CD4-positive, CD25-positive, alpha-beta regulatory T cell (primary cell): Measurements from ENCODE around the gene SNTG2. TPM values are rescaled to one million over a fixed set of nuclear protein-coding genes. Genes with fewer than 3 reads are reported as not detected.
A peak's percentile ranks its signal among the peaks of the same experiment; 100 is the strongest.

ENCODE experiments used
- ATAC-seq, 2 donors: fragments of 150-1000 bp; cut with Tn5 transposase; one replicate each; pipeline ENCODE4 v1.10.0; 2021; ENCODE audit warnings: low read depth in 2 of 2, moderate number of reproducible peaks in 2 of 2, moderate library complexity in 1 of 2
- DNase-seq, 3 donors: peaks; one replicate each; pipeline versions ENCODE4 v3.0.0 to v3.0.0-alpha.2; 2012 to 2022; ENCODE audit warnings: mixed read lengths in 1 of 3
- H3K27ac ChIP-seq: one replicate; pipeline ENCODE4 v1.7.0; 2013; ENCODE audit warnings: mild to moderate bottlenecking, low read length; ENCODE audit not compliant: insufficient read depth, poor library complexity, severe bottlenecking
- H3K27me3 ChIP-seq: one replicate; pipeline ENCODE4 v1.7.0; 2013; ENCODE audit warnings: low read length; ENCODE audit not compliant: control insufficient read depth, insufficient read depth
- H3K36me3 ChIP-seq: one replicate; pipeline ENCODE4 v1.7.0; 2013; ENCODE audit warnings: mild to moderate bottlenecking, low read length, moderate library complexity; ENCODE audit not compliant: control insufficient read depth, insufficient read depth
- H3K4me1 ChIP-seq: 2 replicates; pipeline ENCODE4 v1.7.0; 2013; ENCODE audit warnings: mild to moderate bottlenecking, low read length; ENCODE audit not compliant: insufficient read depth, control insufficient read depth, poor library complexity, severe bottlenecking
- H3K4me3 ChIP-seq: one replicate; pipeline ENCODE4 v1.7.0; 2013; ENCODE audit warnings: low read depth, mild to moderate bottlenecking, low read length, moderate library complexity
- H3K9me3 ChIP-seq, 2 experiments: 1 replicate in 1 of 2; 2 replicates in 1 of 2; pipeline ENCODE4 v1.7.0; 2013; ENCODE audit warnings: low read length in 2 of 2, mild to moderate bottlenecking in 1 of 2, moderate library complexity in 1 of 2; ENCODE audit not compliant: control insufficient read depth in 2 of 2
- H3K27ac Mint-ChIP-seq, 3 donors: one replicate each; pipeline ENCODE4 v1.8.0; 2020 to 2022; ENCODE audit warnings: mild to moderate bottlenecking in 3 of 3, mixed read lengths in 3 of 3, moderate library complexity in 2 of 3
- H3K27me3 Mint-ChIP-seq: one replicate; pipeline ENCODE4 v1.8.0; 2022; ENCODE audit warnings: mild to moderate bottlenecking, mixed read lengths
- H3K36me3 Mint-ChIP-seq: one replicate; pipeline ENCODE4 v1.8.0; 2020; ENCODE audit warnings: mixed read lengths
- H3K4me1 Mint-ChIP-seq, 4 donors: one replicate each; pipeline ENCODE4 v1.8.0; 2020 to 2022; ENCODE audit warnings: mixed read lengths in 4 of 4, mild to moderate bottlenecking in 1 of 4
- H3K4me3 Mint-ChIP-seq, 4 donors: one replicate each; pipeline ENCODE4 v1.8.0; 2020 to 2022; ENCODE audit warnings: mild to moderate bottlenecking in 4 of 4, mixed read lengths in 4 of 4, moderate library complexity in 3 of 4
- H3K9me3 Mint-ChIP-seq, 7 donors: one replicate each; pipeline ENCODE4 v1.8.0; 2020 to 2022; ENCODE audit warnings: mixed read lengths in 7 of 7, mild to moderate bottlenecking in 3 of 7, moderate library complexity in 2 of 7
- polyA plus RNA-seq, 4 donors: library from polyadenylated mRNA; unstranded; fragments of 300-500 nt; fragmentation: Illumina TruSeq; gene quantifications; one replicate each; pipeline ENCODE4 v1.2.3, GENCODE V29; 2021
- total RNA-seq: library from RNA; stranded (reverse); gene quantifications from one replicate; pipeline ENCODE4 v1.2.3, GENCODE V29; 2022

SNTG2 gene
- total and polyA plus RNA-seq, 5 donors from 2014 or later: 0.64 TPM; not detected in 4

- DNase-seq: no peak
- no peaks in the 10 kb centered on the region for H3K36me3 Mint-ChIP-seq
- H3K4me3 Mint-ChIP-seq: no peak overlapping the region
- Histone ChIP-seq H3K9me3 (no peaks in the 10 kb centered on the region), H3K36me3 (no peaks in the 10 kb centered on the region), H3K4me3 (no peak overlapping the region), H3K4me1 (no peaks in the 10 kb centered on the region), H3K27ac (no peak overlapping the region), H3K27me3 (no peaks in the 10 kb centered on the region)
- H3K4me1 Mint-ChIP-seq: no peaks in the 10 kb centered on the region
- peaks cover 0 to 4% (median 0%) of the 10 kb centered on the region in 7 donors for H3K9me3 Mint-ChIP-seq
- no peaks in the 10 kb centered on the region for H3K27me3 Mint-ChIP-seq
- no peak overlapping the region for H3K27ac Mint-ChIP-seq
- no peak for ATAC-seq
Observed at GRCh38 chr2:1060372-1060771, 109.7 kb downstream of the SNTG2 start.

- H3K27ac ChIP-seq: no peak overlapping the region
- no peak overlapping the region for H3K4me3 Mint-ChIP-seq
- H3K27me3 ChIP-seq: no peaks in the 10 kb centered on the region
- ATAC-seq (no peak), DNase-seq (no peak)
- H3K27ac Mint-ChIP-seq: no peak overlapping the region
- H3K36me3 Mint-ChIP-seq: no peaks in the 10 kb centered on the region
- no peak overlapping the region for H3K4me3 ChIP-seq
- H3K36me3 ChIP-seq: no peaks in the 10 kb centered on the region
- H3K27me3 Mint-ChIP-seq: no peaks in the 10 kb centered on the region
- peaks cover 0 to 4% (median 0%) of the 10 kb centered on the region in 7 donors for H3K9me3 Mint-ChIP-seq
- H3K4me1 Mint-ChIP-seq: no peaks in the 10 kb centered on the region
- no peaks in the 10 kb centered on the region for H3K9me3 ChIP-seq
- no peaks in the 10 kb centered on the region for H3K4me1 ChIP-seq
Observed at GRCh38 chr2:1060987-1061386, 110.3 kb downstream of the SNTG2 start.

GRCh38 chr2:1068241-1068640, 117.6 kb downstream of the SNTG2 start:
- H3K27me3 ChIP-seq: no peaks in the 10 kb centered on the region
- H3K36me3 ChIP-seq: no peaks in the 10 kb centered on the region
- no peak overlapping the region for H3K27ac ChIP-seq
- Mint-ChIP-seq H3K27ac (no peak overlapping the region), H3K27me3 (no peaks in the 10 kb centered on the region), H3K36me3 (no peaks in the 10 kb centered on the region), H3K9me3 (peaks cover 0 to 6% (median 0%) of the 10 kb centered on the region in 7 donors), H3K4me1 (no peaks in the 10 kb centered on the region), H3K4me3 (peak overlapping the region in 1 of 4 donors; percentile 43)
- H3K9me3 ChIP-seq: no peaks in the 10 kb centered on the region
- DNase-seq: no peak
- no peaks in the 10 kb centered on the region for H3K4me1 ChIP-seq
- H3K4me3 ChIP-seq: no peak overlapping the region
- ATAC-seq: no peak

- no peaks in the 10 kb centered on the region for H3K4me1 ChIP-seq
- H3K4me3 ChIP-seq: no peak overlapping the region
- H3K9me3 ChIP-seq: no peaks in the 10 kb centered on the region
- Mint-ChIP-seq H3K27me3 (no peaks in the 10 kb centered on the region), H3K36me3 (no peaks in the 10 kb centered on the region), H3K9me3 (peaks cover 0 to 6% (median 0%) of the 10 kb centered on the region in 7 donors), H3K4me3 (no peak overlapping the region), H3K4me1 (no peaks in the 10 kb centered on the region), H3K27ac (no peak overlapping the region)
- no peak for DNase-seq
- no peak overlapping the region for H3K27ac ChIP-seq
- ATAC-seq: no peak
- H3K36me3 ChIP-seq: no peaks in the 10 kb centered on the region
- no peaks in the 10 kb centered on the region for H3K27me3 ChIP-seq
Observed at GRCh38 chr2:1068822-1069221, 118.2 kb downstream of the SNTG2 start.

GRCh38 chr2:1069847-1070246, 119.2 kb downstream of the SNTG2 start:
- Mint-ChIP-seq H3K27me3 (no peaks in the 10 kb centered on the region), H3K9me3 (peaks cover 0 to 4% (median 0%) of the 10 kb centered on the region in 7 donors), H3K36me3 (no peaks in the 10 kb centered on the region), H3K4me1 (no peaks in the 10 kb centered on the region), H3K27ac (no peak overlapping the region), H3K4me3 (no peak overlapping the region)
- ATAC-seq: no peak
- Histone ChIP-seq H3K9me3 (no peaks in the 10 kb centered on the region), H3K36me3 (no peaks in the 10 kb centered on the region), H3K27ac (no peak overlapping the region), H3K4me1 (no peaks in the 10 kb centered on the region), H3K27me3 (no peaks in the 10 kb centered on the region), H3K4me3 (no peak overlapping the region)
- no peak for DNase-seq

GRCh38 chr2:1070601-1071000, 120.0 kb downstream of the SNTG2 start:
- DNase-seq: no peak
- no peaks in the 10 kb centered on the region for H3K36me3 ChIP-seq
- H3K27me3 Mint-ChIP-seq: no peaks in the 10 kb centered on the region
- no peaks in the 10 kb centered on the region for H3K4me1 Mint-ChIP-seq
- H3K27ac Mint-ChIP-seq: no peak overlapping the region
- H3K4me1 ChIP-seq: no peaks in the 10 kb centered on the region
- H3K9me3 ChIP-seq: no peaks in the 10 kb centered on the region
- H3K36me3 Mint-ChIP-seq: no peaks in the 10 kb centered on the region
- no peak for ATAC-seq
- no peak overlapping the region for H3K4me3 ChIP-seq
- H3K27ac ChIP-seq: no peak overlapping the region
- no peaks in the 10 kb centered on the region for H3K27me3 ChIP-seq
- H3K4me3 Mint-ChIP-seq: no peak overlapping the region
- peaks cover 0 to 4% (median 0%) of the 10 kb centered on the region in 7 donors for H3K9me3 Mint-ChIP-seq

GRCh38 chr2:1071650-1072049, 121.0 kb downstream of the SNTG2 start:
- Histone ChIP-seq H3K27ac (no peak overlapping the region), H3K27me3 (no peaks in the 10 kb centered on the region), H3K4me3 (no peak overlapping the region), H3K36me3 (no peaks in the 10 kb centered on the region), H3K4me1 (no peaks in the 10 kb centered on the region), H3K9me3 (no peaks in the 10 kb centered on the region)
- DNase-seq (no peak), ATAC-seq (no peak)
- H3K4me1 Mint-ChIP-seq: no peaks in the 10 kb centered on the region
- no peaks in the 10 kb centered on the region for H3K36me3 Mint-ChIP-seq
- no peak overlapping the region for H3K4me3 Mint-ChIP-seq
- peaks cover 0 to 4% (median 0%) of the 10 kb centered on the region in 7 donors for H3K9me3 Mint-ChIP-seq
- H3K27ac Mint-ChIP-seq: no peak overlapping the region
- H3K27me3 Mint-ChIP-seq: no peaks in the 10 kb centered on the region

GRCh38 chr2:1072250-1072649, 121.6 kb downstream of the SNTG2 start:
- Histone ChIP-seq H3K27ac (no peak overlapping the region), H3K27me3 (no peaks in the 10 kb centered on the region), H3K9me3 (no peaks in the 10 kb centered on the region), H3K4me1 (no peaks in the 10 kb centered on the region), H3K4me3 (no peak overlapping the region), H3K36me3 (no peaks in the 10 kb centered on the region)
- H3K27me3 Mint-ChIP-seq: no peaks in the 10 kb centered on the region
- H3K9me3 Mint-ChIP-seq: peaks cover 0 to 4% (median 0%) of the 10 kb centered on the region in 7 donors
- no peaks in the 10 kb centered on the region for H3K36me3 Mint-ChIP-seq
- no peak overlapping the region for H3K27ac Mint-ChIP-seq
- no peaks in the 10 kb centered on the region for H3K4me1 Mint-ChIP-seq
- DNase-seq (no peak), ATAC-seq (no peak)
- no peak overlapping the region for H3K4me3 Mint-ChIP-seq
